NCI-H1092 (cell line): Measurements from ENCODE around the gene COMT.
"Not testable (repeated sequence)": the region's sequence is repeated elsewhere in the genome, so short reads cannot be mapped to it uniquely, and the experiment has no call there.

Source experiments
- DNase-seq: peaks from one replicate; lab custom pipeline; 2025; lab: John Stamatoyannopoulos, UW

Gene COMT

GRCh38 chr22:19941365-19942082 lies at the start of gene COMT, which contains the start of gene TXNRD2:
TSS of gene COMT (plus strand) at chr22:19941772. CDS start at chr22:19962527, 20,755 bp downstream.
TSS of gene TXNRD2 (minus strand) at chr22:19941818. CDS start at chr22:19941803, 15 bp downstream.
- peak; percentile 49 for DNase-seq

- DNase-seq: no peak
Measured at GRCh38 chr22:19892257-19892879, 49.2 kb upstream of the COMT start.

- DNase-seq: no peak
Measured at GRCh38 chr22:19892925-19893324, 48.6 kb upstream of the COMT start.

- no peak for DNase-seq
Measured at GRCh38 chr22:19893363-19893762, 48.2 kb upstream of the COMT start.

- DNase-seq: no peak
Measured at GRCh38 chr22:19895160-19895849, 46.3 kb upstream of the COMT start.

- no peak for DNase-seq
Measured at GRCh38 chr22:19896665-19897355, 44.8 kb upstream of the COMT start.

GRCh38 chr22:19897726-19898125 lies 43.8 kb upstream of the COMT start:
- DNase-seq: no peak

GRCh38 chr22:19898145-19898544 lies 43.4 kb upstream of the COMT start:
- DNase-seq: no peak

GRCh38 chr22:19898831-19899567 lies 42.6 kb upstream of the COMT start:
- DNase-seq: no peak

GRCh38 chr22:19900707-19901436 lies 40.7 kb upstream of the COMT start:
- DNase-seq: no peak

- DNase-seq: no peak
Measured at GRCh38 chr22:19901577-19902244, 39.9 kb upstream of the COMT start.

GRCh38 chr22:19902245-19902715 lies 39.3 kb upstream of the COMT start:
- DNase-seq: peak; percentile 69

GRCh38 chr22:19903031-19903430 lies 38.5 kb upstream of the COMT start:
- DNase-seq: no peak

- no peak for DNase-seq
Measured at GRCh38 chr22:19903513-19903912, 38.1 kb upstream of the COMT start.

- DNase-seq: no peak
Measured at GRCh38 chr22:19904174-19904856, 37.3 kb upstream of the COMT start.

GRCh38 chr22:19904935-19905334 lies 36.6 kb upstream of the COMT start:
- DNase-seq: no peak

GRCh38 chr22:19905347-19906276 lies 36.0 kb upstream of the COMT start:
- DNase-seq: no peak

GRCh38 chr22:19906864-19907263 lies 34.7 kb upstream of the COMT start:
- DNase-seq: not testable (repeated sequence)

- DNase-seq: not testable (repeated sequence)
Measured at GRCh38 chr22:19907902-19908301, 33.7 kb upstream of the COMT start.
